ENCODE data around the gene AFG3L2. TPM values are rescaled to one million over a fixed set of nuclear protein-coding genes. Genes with fewer than 3 reads are reported as not detected.

Gene AFG3L2
- total and polyA plus RNA-seq, 9 of the 15 experiments (the other 6 are each of a cell fraction or from before 2014, with no cell fraction given) = 24.1 to 109 (median 84.0) TPM

DNA sequence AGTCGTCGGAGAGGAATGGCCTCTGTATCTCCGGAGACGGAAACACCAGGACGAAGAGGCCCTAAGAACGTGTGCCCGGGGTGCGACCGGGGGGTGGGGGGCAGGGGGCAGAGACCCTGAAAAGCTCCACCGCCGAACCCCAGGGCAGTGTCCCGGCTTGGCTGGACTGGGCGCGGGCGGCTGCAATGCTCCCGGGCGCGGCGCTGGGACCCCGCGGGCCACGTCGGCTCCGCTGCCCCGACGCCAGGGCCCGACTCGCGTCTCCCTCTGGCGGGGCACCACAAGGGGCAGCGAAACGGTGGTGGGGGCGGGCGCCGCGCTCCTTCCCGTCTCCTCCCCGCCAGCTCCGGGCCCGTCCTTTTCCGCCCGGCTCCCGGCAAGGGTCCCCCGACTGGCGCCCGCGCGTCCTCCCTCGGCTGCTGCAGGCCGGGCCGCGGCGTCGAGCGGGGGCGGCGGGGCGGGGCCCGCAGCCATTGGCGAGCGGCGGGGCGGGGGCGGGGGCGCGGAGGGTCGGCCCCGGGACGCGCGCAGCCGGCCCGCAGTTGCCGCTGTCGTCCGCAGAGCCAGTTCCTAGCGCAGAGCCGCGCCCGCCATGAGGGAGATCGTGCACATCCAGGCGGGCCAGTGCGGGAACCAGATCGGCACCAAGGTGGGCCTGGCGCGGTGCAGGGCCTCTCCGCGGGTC is 69.2 kb downstream of the AFG3L2 start, which contains the start of gene TUBB6 (continued):
- TF ChIP-seq, protein P1, sequence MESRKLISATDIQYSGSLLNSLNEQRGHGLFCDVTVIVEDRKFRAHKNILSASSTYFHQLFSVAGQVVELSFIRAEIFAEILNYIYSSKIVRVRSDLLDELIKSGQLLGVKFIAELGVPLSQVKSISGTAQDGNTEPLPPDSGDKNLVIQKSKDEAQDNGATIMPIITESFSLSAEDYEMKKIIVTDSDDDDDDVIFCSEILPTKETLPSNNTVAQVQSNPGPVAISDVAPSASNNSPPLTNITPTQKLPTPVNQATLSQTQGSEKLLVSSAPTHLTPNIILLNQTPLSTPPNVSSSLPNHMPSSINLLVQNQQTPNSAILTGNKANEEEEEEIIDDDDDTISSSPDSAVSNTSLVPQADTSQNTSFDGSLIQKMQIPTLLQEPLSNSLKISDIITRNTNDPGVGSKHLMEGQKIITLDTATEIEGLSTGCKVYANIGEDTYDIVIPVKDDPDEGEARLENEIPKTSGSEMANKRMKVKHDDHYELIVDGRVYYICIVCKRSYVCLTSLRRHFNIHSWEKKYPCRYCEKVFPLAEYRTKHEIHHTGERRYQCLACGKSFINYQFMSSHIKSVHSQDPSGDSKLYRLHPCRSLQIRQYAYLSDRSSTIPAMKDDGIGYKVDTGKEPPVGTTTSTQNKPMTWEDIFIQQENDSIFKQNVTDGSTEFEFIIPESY (CRISPR knock-in tag; IDR thresholded peaks at IDR 0.05) = peak; percentile 7; the same call in 1 of the 2 replicates
- TF ChIP-seq CREM (IDR thresholded peaks at IDR 0.05; ENCODE audit: low read depth) (peak; percentile 15; the same call in 1 of the 2 replicates), TBP (optimal IDR thresholded peaks at IDR 0.05; ENCODE audit: low read depth, low read length) (peak; percentile 87), NONO (IDR thresholded peaks at IDR 0.05; ENCODE audit: low read depth in 2 of 2, low read length in 1 of 2) (peak in 1 of 2 experiments; percentile 35; a peak in 1 of 4 replicates), ZNF507 (tag; conservative IDR thresholded peaks at IDR 0.05) (no peak), ZNF707 (CRISPR knock-in tag; conservative IDR thresholded peaks at IDR 0.05) (no peak), POLR2H (tag; IDR thresholded peaks at IDR 0.05; ENCODE audit: low read depth) (peak; percentile 75), BMI1 (IDR thresholded peaks at IDR 0.05; ENCODE audit: low read length) (no peak), SIN3A (IDR thresholded peaks at IDR 0.05; ENCODE audit: borderline replicate concordance in 2 of 2, control insufficient read depth in 1 of 2, low read depth in 2 of 2, low read length in 2 of 2) (peak; percentile 3 to 20; a peak in 1 of 4 replicates), ZNF41 (CRISPR knock-in tag; conservative IDR thresholded peaks at IDR 0.05) (no peak), ZNF717 (CRISPR knock-in tag; IDR thresholded peaks at IDR 0.05) (no peak), NCOA6 (IDR thresholded peaks at IDR 0.05) (peak; percentile 85), HMGN3 (IDR thresholded peaks at IDR 0.05; ENCODE audit: borderline replicate concordance, extremely low read depth, insufficient read length, low read depth, low read length) (no peak), SMAD4 (CRISPR knock-in tag; conservative IDR thresholded peaks at IDR 0.05) (no peak), PHF8 (IDR thresholded peaks at IDR 0.05; ENCODE audit: borderline replicate concordance, low read length) (peak; percentile 78; the same call in 1 of the 2 replicates), SMAD1 (IDR thresholded peaks at IDR 0.05; ENCODE audit: low read depth, low read length, partially characterized antibody) (peak; percentile 45), PML (IDR thresholded peaks at IDR 0.05; ENCODE audit: low read length) (peak; percentile 19; the same call in 1 of the 2 replicates)
- TF ChIP-seq, protein P2, sequence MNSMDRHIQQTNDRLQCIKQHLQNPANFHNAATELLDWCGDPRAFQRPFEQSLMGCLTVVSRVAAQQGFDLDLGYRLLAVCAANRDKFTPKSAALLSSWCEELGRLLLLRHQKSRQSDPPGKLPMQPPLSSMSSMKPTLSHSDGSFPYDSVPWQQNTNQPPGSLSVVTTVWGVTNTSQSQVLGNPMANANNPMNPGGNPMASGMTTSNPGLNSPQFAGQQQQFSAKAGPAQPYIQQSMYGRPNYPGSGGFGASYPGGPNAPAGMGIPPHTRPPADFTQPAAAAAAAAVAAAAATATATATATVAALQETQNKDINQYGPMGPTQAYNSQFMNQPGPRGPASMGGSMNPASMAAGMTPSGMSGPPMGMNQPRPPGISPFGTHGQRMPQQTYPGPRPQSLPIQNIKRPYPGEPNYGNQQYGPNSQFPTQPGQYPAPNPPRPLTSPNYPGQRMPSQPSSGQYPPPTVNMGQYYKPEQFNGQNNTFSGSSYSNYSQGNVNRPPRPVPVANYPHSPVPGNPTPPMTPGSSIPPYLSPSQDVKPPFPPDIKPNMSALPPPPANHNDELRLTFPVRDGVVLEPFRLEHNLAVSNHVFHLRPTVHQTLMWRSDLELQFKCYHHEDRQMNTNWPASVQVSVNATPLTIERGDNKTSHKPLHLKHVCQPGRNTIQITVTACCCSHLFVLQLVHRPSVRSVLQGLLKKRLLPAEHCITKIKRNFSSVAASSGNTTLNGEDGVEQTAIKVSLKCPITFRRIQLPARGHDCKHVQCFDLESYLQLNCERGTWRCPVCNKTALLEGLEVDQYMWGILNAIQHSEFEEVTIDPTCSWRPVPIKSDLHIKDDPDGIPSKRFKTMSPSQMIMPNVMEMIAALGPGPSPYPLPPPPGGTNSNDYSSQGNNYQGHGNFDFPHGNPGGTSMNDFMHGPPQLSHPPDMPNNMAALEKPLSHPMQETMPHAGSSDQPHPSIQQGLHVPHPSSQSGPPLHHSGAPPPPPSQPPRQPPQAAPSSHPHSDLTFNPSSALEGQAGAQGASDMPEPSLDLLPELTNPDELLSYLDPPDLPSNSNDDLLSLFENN (IDR thresholded peaks at IDR 0.05; ENCODE audit: low read depth in 2 of 2, low read length in 2 of 2) = 0 out of 4 replicates have a peak, but pooled peaks of 1 of the 2 experiments have one; percentile 21
- TF ChIP-seq, protein P3, sequence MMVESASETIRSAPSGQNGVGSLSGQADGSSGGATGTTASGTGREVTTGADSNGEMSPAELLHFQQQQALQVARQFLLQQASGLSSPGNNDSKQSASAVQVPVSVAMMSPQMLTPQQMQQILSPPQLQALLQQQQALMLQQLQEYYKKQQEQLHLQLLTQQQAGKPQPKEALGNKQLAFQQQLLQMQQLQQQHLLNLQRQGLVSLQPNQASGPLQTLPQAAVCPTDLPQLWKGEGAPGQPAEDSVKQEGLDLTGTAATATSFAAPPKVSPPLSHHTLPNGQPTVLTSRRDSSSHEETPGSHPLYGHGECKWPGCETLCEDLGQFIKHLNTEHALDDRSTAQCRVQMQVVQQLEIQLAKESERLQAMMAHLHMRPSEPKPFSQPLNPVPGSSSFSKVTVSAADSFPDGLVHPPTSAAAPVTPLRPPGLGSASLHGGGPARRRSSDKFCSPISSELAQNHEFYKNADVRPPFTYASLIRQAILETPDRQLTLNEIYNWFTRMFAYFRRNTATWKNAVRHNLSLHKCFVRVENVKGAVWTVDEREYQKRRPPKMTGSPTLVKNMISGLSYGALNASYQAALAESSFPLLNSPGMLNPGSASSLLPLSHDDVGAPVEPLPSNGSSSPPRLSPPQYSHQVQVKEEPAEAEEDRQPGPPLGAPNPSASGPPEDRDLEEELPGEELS (CRISPR knock-in tag; IDR thresholded peaks at IDR 0.05; ENCODE audit: borderline replicate concordance) = no peak
